Lung microvascular endothelial cell (primary cell): Measurements from ENCODE around the gene FAIM. TPM values are rescaled to one million over a fixed set of nuclear protein-coding genes. Genes with fewer than 3 reads are reported as not detected.
A peak's percentile ranks its signal among the peaks of the same experiment; 100 is the strongest.
"Not testable (repeated sequence)": the region's sequence is repeated elsewhere in the genome, so short reads cannot be mapped to it uniquely, and the experiment has no call there.

Source experiments
- DNase-seq, 2 donors: peaks; one replicate each; pipeline versions ENCODE4 v3.0.0 to v3.0.0-alpha.2; 2010; ENCODE audit warnings: low read depth in 2 of 2
- total RNA-seq: library from RNA; depleted of rRNA; stranded (reverse); fragments of >200 nt; gene quantifications from 2 replicates; pipeline ENCODE4 v1.2.1, GENCODE V29; 2014

The FAIM gene
- total RNA-seq, 1 donor from 2014 or later = 9.3 TPM

- not testable (repeated sequence) for DNase-seq
These were observed 6.9 kb upstream of the FAIM start for GRCh38 chr3:138601661-138602060.

DNA sequence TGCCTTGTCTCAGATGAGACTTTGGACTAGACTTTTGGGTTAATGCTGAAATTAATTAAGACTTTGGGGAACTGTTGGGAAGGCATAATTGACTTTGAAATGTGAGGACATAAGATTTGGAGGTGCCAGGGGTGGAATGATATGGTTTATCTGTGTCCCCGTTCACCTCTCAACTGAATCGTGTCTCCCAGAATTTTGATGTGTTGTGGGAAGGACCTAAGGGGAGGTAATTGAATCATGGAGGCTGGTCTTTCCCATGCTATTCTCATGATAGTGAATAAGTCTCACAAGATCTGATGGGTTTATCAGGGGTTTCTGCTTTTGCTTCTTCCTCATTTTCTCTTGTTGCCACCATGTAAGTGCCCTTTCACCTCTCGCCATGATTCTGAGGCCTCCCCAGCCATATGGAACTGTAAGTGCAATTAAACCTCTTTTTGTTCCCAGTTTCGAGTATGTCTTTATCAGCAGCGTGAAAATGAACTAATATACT lies 4.4 kb upstream of the FAIM start:
- not testable (repeated sequence) for DNase-seq

- DNase-seq = no peak
These were observed 1.3 kb downstream of the FAIM start for GRCh38 chr3:138609898-138610266.

DNA sequence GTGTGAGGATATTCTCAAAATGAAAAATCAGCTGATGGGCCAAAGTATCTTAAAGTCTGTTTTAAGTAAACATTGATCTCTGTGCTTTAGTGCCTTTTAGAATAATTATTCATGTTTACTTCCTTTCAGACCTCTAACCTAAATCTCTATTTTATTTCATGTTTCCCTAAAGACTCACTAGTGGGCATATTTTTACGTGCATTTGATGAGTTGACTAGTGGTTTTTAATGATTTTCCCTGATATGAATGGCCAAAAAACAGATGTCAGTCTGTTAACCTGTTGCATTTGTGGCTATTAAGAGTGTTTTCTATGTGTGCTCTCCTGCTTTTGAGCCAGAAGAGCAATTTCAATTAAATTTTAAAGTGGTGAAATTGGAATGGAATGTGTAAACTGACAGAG lies 6.9 kb downstream of the FAIM start:
- DNase-seq = no peak

DNA sequence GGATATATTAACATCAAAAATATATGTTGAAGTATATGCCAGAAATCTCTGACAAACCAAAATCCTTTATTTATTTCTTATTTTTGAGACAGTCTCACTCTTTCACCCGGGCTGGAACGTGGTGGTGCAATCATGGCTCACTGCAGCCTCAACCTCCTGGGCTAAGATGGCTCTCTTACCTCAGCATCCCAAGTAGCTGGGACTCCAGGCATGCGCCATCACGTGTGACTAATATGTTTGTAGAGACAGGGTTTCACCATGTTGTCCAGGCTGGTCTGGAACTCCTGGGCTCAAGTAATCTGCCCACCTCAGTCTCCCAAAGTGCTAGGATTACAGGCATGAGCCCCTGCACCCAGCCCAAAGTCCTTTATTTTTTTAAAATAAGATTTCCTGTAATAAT lies 11.9 kb downstream of the FAIM start:
- no peak for DNase-seq

DNA sequence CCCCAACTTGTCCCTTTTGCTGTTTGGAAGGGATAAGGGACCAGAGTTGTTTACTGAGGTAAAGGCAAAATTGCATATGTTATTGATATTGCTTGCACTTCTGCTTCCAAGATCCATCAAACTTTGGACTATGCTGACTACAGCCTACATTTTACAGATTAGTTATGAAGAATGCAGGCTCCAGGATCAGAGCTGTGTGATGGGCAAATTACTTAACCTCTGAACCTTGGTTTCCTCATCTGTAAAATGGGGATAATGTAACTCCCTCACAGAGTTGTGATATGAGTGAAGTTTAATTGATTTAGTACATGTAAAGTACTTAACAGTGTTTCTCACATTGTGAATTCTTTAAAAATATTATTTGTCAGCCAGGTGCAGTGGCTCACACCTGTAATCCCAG lies 15.9 kb downstream of the FAIM start:
- DNase-seq = no peak

DNA sequence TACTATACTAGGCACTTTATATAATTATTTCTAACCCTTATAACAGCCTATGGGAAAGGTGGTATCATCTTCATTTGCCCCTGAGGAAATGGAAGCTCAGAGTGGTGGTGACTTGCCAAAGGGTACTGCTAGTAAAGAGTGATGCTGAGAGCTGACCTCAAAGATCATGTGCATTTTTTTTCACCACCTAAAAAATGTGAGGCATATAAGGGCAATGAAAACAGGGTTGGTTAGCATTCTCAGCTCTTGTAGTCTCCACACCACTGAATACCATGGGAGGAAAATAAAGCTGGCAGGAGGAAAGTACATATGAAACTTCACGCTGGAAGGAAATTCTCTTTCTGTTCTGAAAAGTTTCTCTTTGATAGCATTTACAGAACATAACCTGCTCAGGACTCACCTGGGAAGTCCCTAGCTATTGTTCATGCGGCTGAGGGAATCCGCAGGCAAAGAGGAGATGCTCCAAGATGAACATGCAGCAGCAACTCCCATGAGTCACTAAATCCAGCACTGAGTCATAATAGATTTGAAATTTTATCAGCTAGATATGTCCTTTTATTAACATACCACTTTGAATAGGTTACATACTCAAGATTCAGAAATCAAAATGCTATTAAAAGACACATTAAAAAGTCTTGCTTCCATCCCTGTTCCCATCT lies 17.3 kb downstream of the FAIM start:
- DNase-seq = peak in 1 of 2 donors; percentile 48

GRCh38 chr3:138629526-138629925 lies 21.0 kb downstream of the FAIM start:
- no peak for DNase-seq

DNA sequence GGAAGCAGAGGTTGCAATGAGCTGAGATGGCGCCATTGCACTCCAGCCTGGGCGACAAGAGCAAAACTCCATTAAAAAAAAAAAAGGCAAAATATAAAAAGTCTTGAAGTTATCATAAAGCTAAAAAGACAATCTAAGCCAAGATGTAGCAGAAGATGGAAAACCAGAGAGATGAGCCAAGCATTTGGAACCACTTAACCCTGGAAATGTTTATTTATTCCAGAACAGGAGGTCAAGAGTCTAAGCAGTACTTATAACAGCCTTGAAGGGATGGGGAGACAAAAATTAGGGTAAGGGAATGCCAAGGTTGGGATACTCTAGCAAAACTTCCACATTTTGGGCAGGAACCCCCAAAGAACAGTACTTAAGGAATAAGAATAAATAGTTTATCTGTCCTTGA lies 30.1 kb downstream of the FAIM start:
- DNase-seq = no peak

GRCh38 chr3:138640537-138640936 lies 32.0 kb downstream of the FAIM start:
- no peak for DNase-seq

DNA sequence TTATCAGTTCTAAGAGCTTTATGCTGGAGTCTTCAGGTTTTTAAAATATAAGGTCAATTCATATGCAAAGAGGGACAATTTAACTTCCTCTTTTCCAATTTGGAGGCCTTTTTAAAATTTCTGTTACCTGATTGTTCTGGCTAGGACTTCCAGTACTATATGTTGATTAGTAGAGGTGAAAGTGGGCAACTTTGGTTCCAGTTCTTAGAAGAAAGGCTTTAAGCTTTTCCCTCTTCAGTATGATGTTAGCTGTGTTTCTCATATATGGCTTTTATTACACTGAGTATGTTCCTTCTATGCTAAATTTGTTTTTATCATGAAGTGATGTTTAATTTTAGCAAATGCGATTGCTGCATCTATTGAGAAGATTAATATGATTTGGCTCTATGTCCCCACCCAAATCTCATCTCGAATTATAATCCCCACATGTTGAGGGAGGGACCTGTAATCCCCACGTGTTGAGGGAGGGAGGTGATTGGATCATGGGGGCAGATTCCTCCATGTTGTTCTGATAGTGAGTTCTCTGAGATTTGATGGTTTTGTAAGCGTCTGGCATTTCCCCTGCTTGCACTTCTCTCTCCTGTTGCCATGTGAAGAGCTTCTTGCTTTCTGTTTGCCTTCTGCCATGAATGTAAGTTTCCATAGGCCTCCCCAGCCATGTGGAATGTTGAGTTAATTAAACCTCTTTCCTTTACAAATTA lies 33.8 kb downstream of the FAIM start:
- no peak for DNase-seq

- DNase-seq = no peak
These were observed 34.3 kb downstream of the FAIM start for GRCh38 chr3:138642927-138643253.

DNA sequence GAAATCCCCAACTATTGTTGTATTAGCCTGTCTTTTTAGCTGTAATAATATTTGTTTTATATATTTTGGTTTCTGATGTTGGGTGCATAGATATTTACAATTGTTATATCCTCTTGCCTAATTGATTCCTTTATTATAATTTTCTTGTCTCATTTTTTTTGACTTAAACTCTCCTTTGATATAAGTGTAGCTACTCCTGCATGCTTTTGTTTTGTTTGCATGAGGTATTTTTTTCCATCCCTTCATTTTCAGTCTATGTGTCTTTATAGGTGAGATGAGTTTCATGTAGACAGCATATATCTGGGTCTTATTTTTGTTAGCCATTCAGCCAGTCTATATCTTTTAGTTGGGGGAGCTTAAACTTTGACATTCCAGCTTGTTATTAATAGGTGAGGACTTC lies 37.4 kb downstream of the FAIM start:
- DNase-seq = no peak

- DNase-seq = no peak
These were observed 37.9 kb downstream of the FAIM start for GRCh38 chr3:138646513-138646912.

GRCh38 chr3:138649134-138649533 lies 40.6 kb downstream of the FAIM start:
- no peak for DNase-seq

DNA sequence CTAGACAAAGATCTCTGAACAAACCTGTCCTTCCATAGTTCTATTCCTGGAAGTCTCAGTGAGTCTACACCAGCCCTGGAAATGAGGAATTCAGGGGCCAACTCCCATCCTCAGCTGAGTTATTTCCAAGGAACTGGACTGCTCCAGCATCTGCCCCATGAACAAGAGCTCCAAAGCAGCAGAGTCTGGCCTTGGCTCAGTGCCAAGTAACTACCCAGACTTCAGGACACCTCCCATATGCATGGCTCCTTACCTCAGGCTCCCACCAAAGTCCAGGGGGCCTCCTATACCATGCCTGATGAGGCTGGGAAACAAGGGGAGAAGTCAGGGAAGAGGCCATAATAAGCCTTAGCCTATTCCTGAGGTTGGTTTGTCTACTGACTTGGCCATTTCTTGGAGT lies 45.0 kb downstream of the FAIM start:
- DNase-seq = peak in 1 of 2 donors; percentile 7

DNA sequence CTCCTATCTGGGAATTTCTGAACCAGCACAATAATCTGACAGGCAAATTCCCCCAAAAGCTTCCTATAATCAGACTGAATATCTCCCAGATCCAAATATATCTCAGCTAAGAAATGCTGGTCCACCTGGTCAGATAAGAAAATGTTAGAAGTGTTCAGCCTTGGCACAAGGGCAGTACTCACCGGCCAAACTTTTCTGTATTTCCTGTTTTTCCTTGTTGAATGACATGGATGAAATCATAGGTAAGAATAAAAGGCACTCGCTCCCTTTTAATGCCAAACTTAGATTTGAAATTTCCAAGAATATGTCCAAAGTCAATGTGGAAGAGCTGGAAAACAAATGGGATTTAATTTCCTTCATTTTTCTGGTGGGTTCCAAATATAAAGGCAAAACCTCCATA lies 48.9 kb downstream of the FAIM start:
- DNase-seq = peak in 1 of 2 donors; percentile 50

DNA sequence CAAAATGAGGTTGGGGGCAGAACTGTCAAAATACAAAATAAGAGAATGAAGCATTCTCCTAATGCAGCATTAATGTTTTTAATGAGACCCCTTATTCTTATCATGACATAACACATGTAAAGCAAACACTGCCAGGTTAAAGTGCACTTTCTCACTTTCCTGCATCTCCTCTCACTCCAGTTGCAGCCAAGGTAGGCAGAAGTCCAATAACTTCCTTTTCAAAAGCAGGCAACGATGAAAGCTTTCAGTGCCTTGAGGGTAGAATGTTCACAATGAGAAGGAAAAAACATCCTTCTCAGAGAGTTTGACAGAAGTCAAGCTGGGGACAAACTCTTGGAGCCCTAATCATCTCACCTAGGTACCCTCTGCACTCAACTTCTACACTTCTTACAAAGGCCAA lies 59.5 kb downstream of the FAIM start:
- peak in 1 of 2 donors; percentile 53 for DNase-seq

- DNase-seq = peak in 1 of 2 donors; percentile 23
These were observed 61.8 kb downstream of the FAIM start for GRCh38 chr3:138670407-138670806.

DNA sequence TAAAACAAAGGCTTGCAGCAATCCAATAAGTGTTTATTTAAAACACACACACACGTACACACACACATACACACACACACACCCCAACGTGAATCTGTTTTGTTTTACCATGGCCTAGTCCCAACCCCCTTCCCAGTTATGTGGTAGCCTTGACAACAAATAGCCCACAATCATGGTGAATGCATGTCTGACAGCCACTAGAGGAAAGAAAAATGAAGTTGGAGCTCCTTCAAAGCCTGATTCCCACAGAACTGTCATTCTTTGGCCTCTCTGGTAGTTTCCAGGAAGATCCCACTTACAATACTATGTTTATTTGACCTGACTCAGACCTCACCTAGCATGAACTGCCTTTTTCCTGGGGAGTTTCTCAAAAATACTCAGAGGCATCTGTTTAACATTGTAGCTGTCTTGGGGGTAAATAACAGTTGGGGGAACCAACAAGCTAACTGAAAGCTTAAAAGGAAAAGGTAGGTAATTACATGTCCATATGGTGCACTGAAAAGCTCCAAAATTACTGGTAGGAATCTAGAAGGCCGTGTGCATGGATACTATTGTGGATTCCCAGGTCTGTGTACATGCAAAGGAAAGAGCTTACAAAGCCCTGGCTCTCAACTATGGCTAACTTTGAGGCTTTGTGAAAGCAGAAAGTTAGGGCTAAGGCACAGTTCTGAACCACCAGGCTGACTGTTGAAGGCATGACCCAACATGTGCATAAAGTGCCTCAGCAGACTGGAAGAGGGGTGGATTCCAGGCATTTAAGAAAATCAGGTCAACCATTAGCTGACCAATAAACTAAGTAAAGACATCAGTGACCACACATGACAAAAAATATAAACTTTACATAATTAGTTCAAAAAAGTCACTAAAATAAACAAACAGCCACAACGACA lies 65.3 kb downstream of the FAIM start:
- peak; percentile 60 to 93 for DNase-seq

- DNase-seq = peak in 1 of 2 donors; percentile 20
These were observed 66.8 kb downstream of the FAIM start for GRCh38 chr3:138675393-138675792.

DNA sequence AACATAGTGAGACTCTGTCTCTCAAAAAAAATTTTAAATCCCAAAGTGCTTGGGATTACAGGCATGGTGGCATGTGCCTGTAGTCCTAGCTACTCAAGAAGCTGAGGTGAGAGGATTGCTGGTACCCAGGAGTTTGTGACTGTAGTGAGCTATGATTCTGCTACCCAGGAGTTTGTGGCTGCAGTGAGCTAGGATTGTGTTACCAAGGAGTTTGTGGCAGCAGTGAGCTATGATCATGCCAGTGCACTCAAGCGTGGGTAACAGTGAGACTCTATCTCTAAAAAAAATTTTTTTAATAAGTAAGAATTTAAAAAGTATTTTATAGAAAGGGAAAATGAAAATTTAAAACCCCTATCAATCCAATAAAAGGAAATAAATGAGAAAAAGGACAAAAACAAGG lies 69.5 kb downstream of the FAIM start:
- DNase-seq = no peak
